HCT116 (cell line): ENCODE results near the gene SCGN. TPM values are rescaled to one million over a fixed set of nuclear protein-coding genes. Genes with fewer than 3 reads are reported as not detected.

ENCODE experiments used
- ATAC-seq: fragments of 200-7000 bp; cut with Tn5 transposase; 2 replicates; pipeline ENCODE4 v1.9.1; 2020; ENCODE audit warnings: mild to moderate bottlenecking, moderate library complexity
- BruUV-seq: library from RNA; stranded (reverse); fragments of 400-500 nt; replicated peaks from 2 replicates; lab custom pipeline; 2021; lab: Mats Ljungman, UMichigan
- CTCF ChIA-PET: fragments of 300-600 bp; sonication (Branson Sonifier 250); formaldehyde crosslinking; loops from one replicate; lab custom pipeline; 2021; ENCODE audit warnings: antibody characterized with exemption; lab: Charles Lee
- POLR2A ChIA-PET: fragments of 300-600, 350-600 bp; sonication (Branson Sonifier 250); formaldehyde crosslinking; loops from one replicate; lab custom pipeline; 2021; ENCODE audit warnings: antibody characterized with exemption; lab: Charles Lee
- RAD21 ChIA-PET, 2 experiments: fragments of 300-600 bp; sonication (Branson Sonifier 250); formaldehyde crosslinking; loops; one replicate each; lab custom pipeline; 2023; ENCODE audit warnings: low total read pairs in 2 of 2; ENCODE audit not compliant: uncharacterized antibody in 2 of 2, unreplicated experiment in 2 of 2, low non-redundant PET in 1 of 2; lab: Charles Lee
- DNase-seq: peaks from one replicate; pipeline ENCODE4 v3.0.0-alpha.2; 2010; ENCODE audit warnings: low read depth, low spot score
- H2AFZ ChIP-seq: fragments of 200-600 bp; shearing (Covaris generic), sonication (generic); 2 replicates; pipeline ENCODE4 v1.6.1; 2017; ENCODE audit warnings: low read depth, mixed run types, mixed read lengths, antibody characterized with exemption, low read length; ENCODE audit not compliant: poor library complexity, severe bottlenecking
- H3K27ac ChIP-seq: 2 replicates; pipeline ENCODE4 v1.5.1; 2012; ENCODE audit warnings: low read depth, low read length
- H3K27me3 ChIP-seq: fragments of 200-600 bp; sonication (generic); 2 replicates; pipeline ENCODE4 v1.6.1; 2016; ENCODE audit warnings: mixed run types, low read length, mixed read lengths; ENCODE audit not compliant: insufficient read depth
- H3K36me3 ChIP-seq, 2 experiments: fragments of 200-500 bp in 1 of 2; fragments of 200-600 bp in 1 of 2; sonication (Bioruptor generic) in 1 of 2; sonication (generic) in 1 of 2; 2 replicates each; pipeline versions ENCODE4 v1.5.1 to v1.6.1; 2014 to 2016; ENCODE audit warnings: low read length in 2 of 2, inconsistent platforms in 1 of 2, mixed read lengths in 1 of 2, mixed run types in 1 of 2; ENCODE audit not compliant: insufficient read depth in 2 of 2, control insufficient read depth in 1 of 2
- H3K4me1 ChIP-seq, 2 experiments: fragments of 200-600 bp in 1 of 2; sonication (generic) in 1 of 2; 2 replicates each; pipeline versions ENCODE4 v1.5.1 to v1.6.1; 2012 to 2017; ENCODE audit warnings: low read length in 2 of 2, inconsistent platforms in 1 of 2, mild to moderate bottlenecking in 1 of 2, mixed read lengths in 1 of 2, mixed run types in 1 of 2, moderate library complexity in 1 of 2; ENCODE audit not compliant: insufficient read depth in 2 of 2, control insufficient read depth in 1 of 2
- H3K4me2 ChIP-seq: fragments of 200-600 bp; sonication (generic); 2 replicates; pipeline ENCODE4 v1.6.1; 2017; ENCODE audit warnings: mixed run types, low read length, mixed read lengths
- H3K4me3 ChIP-seq, 2 experiments: fragments of 200-600 bp in 1 of 2; sonication (generic) in 1 of 2; replicated peaks in 1 of 2; 2 replicates each; pipeline ENCODE4 v1.5.1; 2011 to 2016; ENCODE audit warnings: low read length in 2 of 2, control low read depth in 1 of 2, low read depth in 1 of 2, mild to moderate bottlenecking in 1 of 2, mixed read lengths in 1 of 2, mixed run types in 1 of 2
- H3K79me2 ChIP-seq: fragments of 200-600 bp; sonication (generic); 2 replicates; pipeline ENCODE4 v1.6.1; 2017; ENCODE audit warnings: mild to moderate bottlenecking, mixed run types, low read length, moderate library complexity, mixed read lengths; ENCODE audit not compliant: insufficient read depth
- H3K9ac ChIP-seq: fragments of 200-600 bp; sonication (generic); 2 replicates; pipeline ENCODE4 v1.6.1; 2016; ENCODE audit warnings: low read length, mixed read lengths
- H3K9me2 ChIP-seq: fragments of 200-600 bp; sonication (generic), shearing (Covaris generic); 2 replicates; pipeline ENCODE4 v1.6.1; 2017; ENCODE audit warnings: mixed run types, mild to moderate bottlenecking, moderate library complexity; ENCODE audit not compliant: insufficient read depth
- H3K9me3 ChIP-seq, 2 experiments: fragments of 200-500 bp in 1 of 2; fragments of 200-600 bp in 1 of 2; sonication (Bioruptor generic) in 1 of 2; sonication (generic) in 1 of 2; 2 replicates each; pipeline ENCODE4 v1.6.1; 2014 to 2017; ENCODE audit warnings: low read length in 2 of 2, mixed read lengths in 2 of 2, inconsistent platforms in 1 of 2, low read depth in 1 of 2, mild to moderate bottlenecking in 1 of 2, mixed run types in 1 of 2, moderate library complexity in 1 of 2; ENCODE audit not compliant: control insufficient read depth in 1 of 2, insufficient read depth in 1 of 2
- H4K20me1 ChIP-seq: fragments of 200-600 bp; sonication (generic), shearing (Covaris generic); 2 replicates; pipeline ENCODE4 v1.6.1; 2017; ENCODE audit warnings: mixed run types, mild to moderate bottlenecking, moderate library complexity; ENCODE audit not compliant: insufficient read depth
- CBX3 ChIP-seq: IDR thresholded peaks from 2 replicates; pipeline ENCODE4 v1.6.1; 2012; ENCODE audit warnings: low read depth
- CEBPB ChIP-seq: IDR thresholded peaks from 2 replicates; pipeline ENCODE4 v1.6.1; 2012; ENCODE audit warnings: low read depth
- CTCF ChIP-seq, 3 experiments: fragments of 200-600 bp in 1 of 3; sonication (generic) in 1 of 3; IDR thresholded peaks in 2 of 3; conservative IDR thresholded peaks in 1 of 3; 2 replicates each; pipeline ENCODE4 v1.5.1; 2012 to 2017; ENCODE audit warnings: low read depth in 2 of 3, low read length in 2 of 3, antibody characterized with exemption in 1 of 3, borderline replicate concordance in 1 of 3, control low read depth in 1 of 3, mild to moderate bottlenecking in 1 of 3, mixed read lengths in 1 of 3, mixed run types in 1 of 3, moderate library complexity in 1 of 3; ENCODE audit not compliant: insufficient read depth in 1 of 3
- EGR1 ChIP-seq: IDR thresholded peaks from 2 replicates; pipeline ENCODE4 v1.6.1; 2012; ENCODE audit warnings: low read depth
- ELF1 ChIP-seq: IDR thresholded peaks from 2 replicates; pipeline ENCODE4 v1.6.1; 2012; ENCODE audit warnings: low read depth, borderline replicate concordance
- EZH2 ChIP-seq: fragments of 200-600 bp; sonication (generic); IDR thresholded peaks from 2 replicates; pipeline ENCODE4 v1.6.1; 2017; ENCODE audit warnings: antibody characterized with exemption, mixed run types
- EZH2phosphoT487 ChIP-seq: fragments of 200-600 bp; IDR thresholded peaks from 2 replicates; pipeline ENCODE4 v1.6.1; 2018; ENCODE audit warnings: antibody characterized with exemption, borderline replicate concordance
- FOSL1 ChIP-seq: IDR thresholded peaks from 2 replicates; pipeline ENCODE4 v1.6.1; 2012; ENCODE audit warnings: low read depth
- JUND ChIP-seq: IDR thresholded peaks from 2 replicates; pipeline ENCODE4 v1.6.1; 2012
- POLR2AphosphoS5 ChIP-seq: IDR thresholded peaks from 2 replicates; pipeline ENCODE4 v1.6.1; 2011; ENCODE audit warnings: mild to moderate bottlenecking, low read depth, low read length, moderate library complexity
- RAD21 ChIP-seq: IDR thresholded peaks from 2 replicates; pipeline ENCODE4 v1.6.1; 2012; ENCODE audit warnings: low read depth, mild to moderate bottlenecking
- SIN3A ChIP-seq: IDR thresholded peaks from 2 replicates; pipeline ENCODE4 v1.6.1; 2012; ENCODE audit warnings: low read depth
- SP1 ChIP-seq: IDR thresholded peaks from 2 replicates; pipeline ENCODE4 v1.6.1; 2012; ENCODE audit warnings: low read depth
- TCF7L2 ChIP-seq: IDR thresholded peaks from 2 replicates; pipeline ENCODE4 v1.7.0; 2011; ENCODE audit warnings: borderline replicate concordance, inconsistent platforms; ENCODE audit not compliant: insufficient read depth, insufficient read length; ENCODE audit errors: extremely low read depth
- YY1 ChIP-seq: IDR thresholded peaks from 2 replicates; pipeline ENCODE4 v1.6.1; 2011; ENCODE audit warnings: low read length, low read depth, moderate library complexity, mild to moderate bottlenecking; ENCODE audit not compliant: insufficient replicate concordance; ENCODE audit errors: extremely low read depth
- ZFX ChIP-seq: fragments of 450-650 bp; IDR thresholded peaks from 2 replicates; pipeline ENCODE4 v1.6.1; 2017
- ZNF274 ChIP-seq: fragments of 200-500 bp; sonication (Bioruptor generic); IDR thresholded peaks from 2 replicates; pipeline ENCODE4 v1.6.1; 2014; ENCODE audit warnings: mild to moderate bottlenecking, low read depth, low read length, inconsistent platforms
- intact Hi-C: fragments of 100-400 bp; cut with micrococcal nuclease; formaldehyde crosslinking; loops from 2 replicates; pipeline ENCODE4 v1.10.0; 2022
- total RNA-seq: library from RNA; stranded (reverse); gene quantifications from one replicate; pipeline ENCODE4 v1.2.1, GENCODE V29; 2021; ENCODE audit not compliant: unreplicated experiment
- TF ChIP-seq, protein P1 (sequence below): IDR thresholded peaks from 2 replicates; pipeline ENCODE4 v1.6.1; 2012
- TF ChIP-seq, protein P2 (sequence below): IDR thresholded peaks from 2 replicates; pipeline ENCODE4 v1.6.1; 2011; ENCODE audit warnings: mild to moderate bottlenecking, low read length, moderate library complexity; ENCODE audit not compliant: insufficient replicate concordance; ENCODE audit errors: extremely low read depth
- TF ChIP-seq, protein P3 (sequence below): IDR thresholded peaks from 2 replicates; pipeline ENCODE4 v1.6.1; 2012

SCGN gene
- total RNA-seq, 1 experiment from 2014 or later = not detected

GRCh38 chr6:25692472-25692871 lies 40.5 kb downstream of the SCGN start:
- H3K27me3 ChIP-seq = no peaks in the 10 kb centered on the region
- no peak overlapping the region for H2AFZ ChIP-seq
- intact Hi-C loops = no loop called here
- RAD21 ChIA-PET = no interaction called here
- no peak for ATAC-seq
- no peak overlapping the region for H3K4me2 ChIP-seq
- CTCF ChIA-PET = no interaction called here
- no peaks in the 10 kb centered on the region for H3K79me2 ChIP-seq
- no peak overlapping the region for H3K9ac ChIP-seq
- BruUV-seq = no TSS peak
- POLR2A ChIA-PET = no interaction called here
- TF ChIP-seq SP1 (no peak), EGR1 (no peak), CEBPB (no peak), EZH2 (no peak), CTCF (IDR thresholded peaks at IDR 0.05 in 2 of 3, conservative IDR thresholded peaks at IDR 0.05 in 1 of 3; ENCODE audit: borderline replicate concordance in 1 of 3, insufficient read depth in 1 of 3, low read depth in 2 of 3, low read length in 2 of 3) (no peak), ZNF274 (no peak), ELF1 (no peak), FOSL1 (no peak), SIN3A (no peak), JUND (no peak), ZFX (no peak), CBX3 (no peak), YY1 (no peak), POLR2AphosphoS5 (no peak), RAD21 (no peak), EZH2phosphoT487 (no peak), TCF7L2 (no peak)
- TF ChIP-seq, protein P1, sequence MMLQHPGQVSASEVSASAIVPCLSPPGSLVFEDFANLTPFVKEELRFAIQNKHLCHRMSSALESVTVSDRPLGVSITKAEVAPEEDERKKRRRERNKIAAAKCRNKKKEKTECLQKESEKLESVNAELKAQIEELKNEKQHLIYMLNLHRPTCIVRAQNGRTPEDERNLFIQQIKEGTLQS = no peak
- TF ChIP-seq, protein P2, sequence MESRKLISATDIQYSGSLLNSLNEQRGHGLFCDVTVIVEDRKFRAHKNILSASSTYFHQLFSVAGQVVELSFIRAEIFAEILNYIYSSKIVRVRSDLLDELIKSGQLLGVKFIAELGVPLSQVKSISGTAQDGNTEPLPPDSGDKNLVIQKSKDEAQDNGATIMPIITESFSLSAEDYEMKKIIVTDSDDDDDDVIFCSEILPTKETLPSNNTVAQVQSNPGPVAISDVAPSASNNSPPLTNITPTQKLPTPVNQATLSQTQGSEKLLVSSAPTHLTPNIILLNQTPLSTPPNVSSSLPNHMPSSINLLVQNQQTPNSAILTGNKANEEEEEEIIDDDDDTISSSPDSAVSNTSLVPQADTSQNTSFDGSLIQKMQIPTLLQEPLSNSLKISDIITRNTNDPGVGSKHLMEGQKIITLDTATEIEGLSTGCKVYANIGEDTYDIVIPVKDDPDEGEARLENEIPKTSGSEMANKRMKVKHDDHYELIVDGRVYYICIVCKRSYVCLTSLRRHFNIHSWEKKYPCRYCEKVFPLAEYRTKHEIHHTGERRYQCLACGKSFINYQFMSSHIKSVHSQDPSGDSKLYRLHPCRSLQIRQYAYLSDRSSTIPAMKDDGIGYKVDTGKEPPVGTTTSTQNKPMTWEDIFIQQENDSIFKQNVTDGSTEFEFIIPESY = no peak
- TF ChIP-seq, protein P3, sequence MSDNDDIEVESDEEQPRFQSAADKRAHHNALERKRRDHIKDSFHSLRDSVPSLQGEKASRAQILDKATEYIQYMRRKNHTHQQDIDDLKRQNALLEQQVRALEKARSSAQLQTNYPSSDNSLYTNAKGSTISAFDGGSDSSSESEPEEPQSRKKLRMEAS = no peak
- TF ChIP-seq, all 23 proteins: peak for 0
- Histone ChIP-seq H4K20me1 (no peaks in the 10 kb centered on the region), H3K9me2 (no peaks in the 10 kb centered on the region), H3K27ac (no peak overlapping the region), H3K9me3 (no peaks in the 10 kb centered on the region), H3K4me3 (no peak overlapping the region), H3K36me3 (no peaks in the 10 kb centered on the region), H3K4me1 (no peaks in the 10 kb centered on the region)
- DNase-seq = no peak
